ENCODE measurements around the gene GJD4.

Gene GJD4

GRCh38 chr10:35626971-35627507 lies 21.9 kb downstream of the GJD4 start:
- DNase-seq (ENCODE audit: low read depth in 2 of 2) = peak in 1 of 2 experiments; percentile 39

- DNase-seq (ENCODE audit: low read depth in 2 of 2) = no peak
Observed at GRCh38 chr10:35631404-35631803, 26.3 kb downstream of the GJD4 start.

- no peak for DNase-seq (ENCODE audit: low read depth in 2 of 2)
Observed at GRCh38 chr10:35632027-35632426, 26.9 kb downstream of the GJD4 start.

- no peak for DNase-seq (ENCODE audit: low read depth in 2 of 2)
Observed at GRCh38 chr10:35633006-35633980, 28.2 kb downstream of the GJD4 start.

GRCh38 chr10:35635576-35635975 lies 30.4 kb downstream of the GJD4 start:
- DNase-seq (ENCODE audit: low read depth in 2 of 2) = peak; percentile 44 to 50

- DNase-seq (ENCODE audit: low read depth in 2 of 2) = no peak
Observed at GRCh38 chr10:35636956-35637355, 31.8 kb downstream of the GJD4 start.

GRCh38 chr10:35637462-35637861 lies 32.3 kb downstream of the GJD4 start:
- DNase-seq (ENCODE audit: low read depth in 2 of 2) = no peak

- no peak for DNase-seq (ENCODE audit: low read depth in 2 of 2)
Observed at GRCh38 chr10:35638101-35638500, 33.0 kb downstream of the GJD4 start.

GRCh38 chr10:35639021-35639727 lies 34.0 kb downstream of the GJD4 start:
- DNase-seq (ENCODE audit: low read depth in 2 of 2) = no peak

GRCh38 chr10:35639728-35640401 lies 34.7 kb downstream of the GJD4 start:
- no peak for DNase-seq (ENCODE audit: low read depth in 2 of 2)

GRCh38 chr10:35640474-35640873 lies 35.3 kb downstream of the GJD4 start:
- DNase-seq (ENCODE audit: low read depth in 2 of 2) = no peak

GRCh38 chr10:35640951-35641675 lies 36.0 kb downstream of the GJD4 start:
- DNase-seq (ENCODE audit: low read depth in 2 of 2) = peak; percentile 58

GRCh38 chr10:35641676-35642034 lies 36.5 kb downstream of the GJD4 start:
- no peak for DNase-seq (ENCODE audit: low read depth in 2 of 2)

- DNase-seq (ENCODE audit: low read depth in 2 of 2) = peak; percentile 75 to 76
Observed at GRCh38 chr10:35642035-35642792, 37.1 kb downstream of the GJD4 start, which contains the start of gene FZD8. Gene FZD8 (minus strand): TSS chr10:35642296. CDS start chr10:35641429, 867 bp downstream.

- no peak for DNase-seq (ENCODE audit: low read depth in 2 of 2)
Observed at GRCh38 chr10:35642793-35643114, 37.6 kb downstream of the GJD4 start.

GRCh38 chr10:35643151-35644049 lies 38.3 kb downstream of the GJD4 start:
- DNase-seq (ENCODE audit: low read depth in 2 of 2) = no peak

- no peak for DNase-seq (ENCODE audit: low read depth in 2 of 2)
Observed at GRCh38 chr10:35644050-35644950, 39.2 kb downstream of the GJD4 start.

- no peak for DNase-seq (ENCODE audit: low read depth in 2 of 2)
Observed at GRCh38 chr10:35650894-35651293, 45.8 kb downstream of the GJD4 start.

GRCh38 chr10:35652824-35653223 lies 47.7 kb downstream of the GJD4 start:
- no peak for DNase-seq (ENCODE audit: low read depth in 2 of 2)
